ENCODE results near the gene EHD3.

The EHD3 gene

DNA sequence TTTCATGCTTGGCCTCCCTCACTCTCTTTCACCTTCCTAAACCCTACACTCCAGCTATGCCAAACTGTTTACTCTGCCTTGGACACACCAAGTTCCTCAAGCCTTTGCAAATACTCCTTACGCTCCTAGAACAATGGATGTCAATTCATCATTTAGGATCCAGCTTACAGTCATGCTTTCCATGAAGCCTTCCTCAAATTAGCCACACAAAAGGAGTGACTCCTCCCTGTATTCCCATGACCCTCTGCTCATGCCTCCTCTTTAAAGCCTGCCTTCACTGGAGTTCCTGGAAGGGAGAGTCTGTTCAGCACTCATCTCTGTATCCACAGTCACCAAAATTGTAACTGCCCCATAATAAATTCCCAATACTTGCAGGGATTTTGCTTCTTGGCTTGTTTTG lies 721 bp upstream of the EHD3 start:
- H3K4me3 ChIP-seq (ENCODE audit: low read length) = peak overlapping the region; percentile 59
- no peak for DNase-seq (ENCODE audit: low read depth, low spot score)

DNA sequence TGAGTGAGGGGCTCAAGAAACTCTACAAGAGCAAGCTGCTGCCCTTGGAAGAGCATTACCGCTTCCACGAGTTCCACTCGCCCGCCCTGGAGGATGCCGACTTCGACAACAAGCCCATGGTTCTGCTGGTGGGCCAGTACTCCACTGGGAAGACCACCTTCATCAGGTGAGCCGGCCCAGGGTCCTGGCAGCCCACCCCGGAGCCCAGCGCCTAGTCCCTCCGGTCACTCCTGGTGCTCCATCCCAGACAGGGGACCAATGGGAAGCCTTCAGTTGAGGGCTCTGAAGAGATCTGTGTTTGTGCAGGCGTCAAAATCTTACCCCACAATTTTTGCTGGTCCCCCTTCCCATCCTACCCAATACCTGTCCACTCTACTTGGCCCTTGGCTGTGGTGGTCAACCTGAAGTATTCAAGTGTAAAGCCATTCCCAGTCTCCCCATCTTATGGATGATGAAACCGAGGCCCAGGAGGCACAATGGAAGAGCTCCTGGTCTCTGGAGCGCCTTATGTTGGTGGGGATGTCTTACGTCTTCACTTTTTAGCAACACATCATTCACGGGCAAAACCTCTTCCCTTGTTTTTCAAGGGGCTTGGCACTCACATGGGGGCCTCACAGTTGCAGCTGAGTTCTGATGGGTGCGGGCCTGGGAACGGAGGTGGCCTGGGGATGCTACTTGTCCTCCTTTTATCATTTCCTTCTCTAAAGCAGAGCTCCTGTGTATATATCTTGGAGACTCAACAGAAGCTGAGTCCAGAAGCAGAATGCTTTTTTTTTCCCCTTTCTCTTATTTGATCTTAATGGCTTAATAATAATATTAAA lies 941 bp downstream of the EHD3 start:
- no peak for DNase-seq (ENCODE audit: low read depth, low spot score)
- H3K4me3 ChIP-seq (ENCODE audit: low read length) = no peak overlapping the region

GRCh38 chr2:31235504-31235902 lies 1.6 kb downstream of the EHD3 start:
- no peak for DNase-seq (ENCODE audit: low read depth, low spot score)
- no peak overlapping the region for H3K4me3 ChIP-seq (ENCODE audit: low read length)

GRCh38 chr2:31236433-31237205 lies 2.7 kb downstream of the EHD3 start:
- H3K4me3 ChIP-seq (ENCODE audit: low read length) = no peak overlapping the region
- no peak for DNase-seq (ENCODE audit: low read depth, low spot score)

- no peak overlapping the region for H3K4me3 ChIP-seq (ENCODE audit: low read length)
- no peak for DNase-seq (ENCODE audit: low read depth, low spot score)
Measured at GRCh38 chr2:31237348-31238017, 3.5 kb downstream of the EHD3 start.

DNA sequence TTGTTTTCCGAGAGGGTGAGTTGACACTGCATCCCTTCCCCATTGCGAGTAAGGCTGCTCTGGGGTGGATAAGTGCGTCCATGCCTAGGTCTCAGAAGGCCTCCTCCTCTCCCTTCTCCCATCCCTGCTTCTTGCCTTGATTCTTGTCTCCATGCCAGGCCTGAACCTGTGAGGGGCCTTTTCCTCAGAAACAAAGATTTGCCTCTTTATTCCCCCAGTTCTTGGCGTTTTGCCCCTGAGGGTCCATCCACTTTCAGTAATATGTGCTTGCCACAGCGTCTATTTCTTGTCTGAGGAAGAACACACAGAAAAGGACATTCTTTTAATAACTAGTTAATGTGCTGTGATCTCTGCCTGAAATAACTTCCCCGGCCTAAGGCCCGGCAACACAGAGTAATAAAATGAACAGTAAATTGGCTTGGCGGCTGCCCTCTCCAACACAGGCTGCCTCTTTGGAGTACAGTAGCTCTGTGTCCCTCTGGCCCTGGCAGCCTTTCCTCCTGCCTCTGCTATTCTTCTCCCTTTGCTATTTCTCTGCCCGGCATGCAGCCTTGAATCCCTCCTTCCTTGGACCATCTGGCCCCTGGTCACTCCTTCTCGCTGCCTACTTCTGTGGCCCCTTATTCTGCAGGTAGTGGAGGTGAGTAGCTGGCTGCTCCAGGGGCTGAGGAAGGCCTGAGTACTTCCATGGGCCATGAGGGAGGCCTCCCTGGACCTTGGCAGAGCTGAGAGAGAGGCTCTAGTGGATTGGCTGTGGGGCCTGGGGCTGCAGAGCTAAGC lies 4.4 kb downstream of the EHD3 start:
- H3K4me3 ChIP-seq (ENCODE audit: low read length) = no peak overlapping the region
- DNase-seq (ENCODE audit: low read depth, low spot score) = no peak

DNA sequence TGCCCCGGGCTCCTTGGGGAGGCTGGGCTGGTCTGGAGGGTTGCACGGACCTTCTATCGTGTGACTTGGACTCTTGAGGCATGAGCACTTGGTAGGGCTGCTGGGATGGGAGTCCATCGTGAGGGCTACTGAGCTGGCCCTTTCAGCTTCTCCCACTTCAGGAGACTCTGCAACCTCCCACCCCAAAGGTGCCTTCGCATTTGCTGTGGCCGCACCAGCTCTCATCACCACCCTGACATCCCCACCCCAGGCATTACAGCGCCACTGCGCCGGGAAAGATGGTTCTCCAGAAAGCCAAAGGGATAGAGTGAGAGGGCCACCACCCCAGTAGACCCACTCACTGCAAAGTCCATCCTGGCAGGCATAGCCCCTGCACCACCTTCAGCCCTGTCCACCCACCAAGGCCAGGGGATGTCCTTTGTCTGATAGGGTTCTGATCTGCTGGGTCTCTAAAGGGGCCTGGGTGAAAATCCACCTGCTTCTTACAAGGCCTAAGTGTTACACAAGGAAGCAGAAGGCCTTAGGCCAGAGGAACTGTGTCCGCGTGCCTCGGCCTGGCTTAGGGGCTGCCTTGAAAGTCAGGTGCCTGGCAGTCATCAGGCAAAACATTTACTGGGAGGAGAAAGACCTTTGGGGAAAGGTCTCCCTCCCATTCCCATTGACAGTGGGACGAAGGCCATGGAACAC lies 5.1 kb downstream of the EHD3 start:
- H3K4me3 ChIP-seq (ENCODE audit: low read length) = no peak overlapping the region
- no peak for DNase-seq (ENCODE audit: low read depth, low spot score)

DNA sequence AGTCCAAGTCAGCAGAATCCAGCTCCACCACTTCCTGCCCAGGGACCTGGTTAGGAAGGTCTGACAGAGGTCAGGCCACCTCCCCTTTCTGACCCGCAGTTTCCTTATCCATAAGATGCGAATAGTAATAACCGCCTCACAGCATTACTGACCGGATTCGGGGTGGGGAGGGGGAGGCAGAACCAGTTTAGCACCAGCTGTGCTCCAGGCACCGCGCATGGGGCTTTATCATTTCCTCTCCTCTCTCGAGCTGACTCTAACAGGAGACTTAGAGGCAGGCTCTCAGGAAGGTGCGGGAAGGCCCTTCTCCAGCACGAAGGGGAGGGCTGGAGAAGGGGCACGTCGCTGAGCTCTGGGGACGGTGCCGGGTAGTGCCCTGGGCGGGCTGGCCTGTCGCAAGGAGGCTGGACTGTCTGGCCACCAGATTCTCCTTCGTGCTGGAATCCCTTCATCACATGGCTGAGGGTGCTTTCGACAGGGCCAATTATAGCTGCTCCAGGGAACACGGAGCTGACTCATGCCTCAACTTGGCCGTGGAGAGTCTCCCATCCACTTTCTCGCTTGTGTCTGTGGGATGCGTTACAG lies 5.7 kb downstream of the EHD3 start:
- no peak for DNase-seq (ENCODE audit: low read depth, low spot score)
- no peak overlapping the region for H3K4me3 ChIP-seq (ENCODE audit: low read length)

GRCh38 chr2:31240381-31241365 lies 6.7 kb downstream of the EHD3 start:
- no peak for DNase-seq (ENCODE audit: low read depth, low spot score)
- no peak overlapping the region for H3K4me3 ChIP-seq (ENCODE audit: low read length)

- H3K4me3 ChIP-seq (ENCODE audit: low read length) = no peak overlapping the region
- no peak for DNase-seq (ENCODE audit: low read depth, low spot score)
Measured at GRCh38 chr2:31241625-31242270, 7.8 kb downstream of the EHD3 start.

- no peak for DNase-seq (ENCODE audit: low read depth, low spot score)
- no peak overlapping the region for H3K4me3 ChIP-seq (ENCODE audit: low read length)
Measured at GRCh38 chr2:31243053-31243452, 9.1 kb downstream of the EHD3 start.

GRCh38 chr2:31244101-31244500 lies 10.1 kb downstream of the EHD3 start:
- no peak overlapping the region for H3K4me3 ChIP-seq (ENCODE audit: low read length)

DNA sequence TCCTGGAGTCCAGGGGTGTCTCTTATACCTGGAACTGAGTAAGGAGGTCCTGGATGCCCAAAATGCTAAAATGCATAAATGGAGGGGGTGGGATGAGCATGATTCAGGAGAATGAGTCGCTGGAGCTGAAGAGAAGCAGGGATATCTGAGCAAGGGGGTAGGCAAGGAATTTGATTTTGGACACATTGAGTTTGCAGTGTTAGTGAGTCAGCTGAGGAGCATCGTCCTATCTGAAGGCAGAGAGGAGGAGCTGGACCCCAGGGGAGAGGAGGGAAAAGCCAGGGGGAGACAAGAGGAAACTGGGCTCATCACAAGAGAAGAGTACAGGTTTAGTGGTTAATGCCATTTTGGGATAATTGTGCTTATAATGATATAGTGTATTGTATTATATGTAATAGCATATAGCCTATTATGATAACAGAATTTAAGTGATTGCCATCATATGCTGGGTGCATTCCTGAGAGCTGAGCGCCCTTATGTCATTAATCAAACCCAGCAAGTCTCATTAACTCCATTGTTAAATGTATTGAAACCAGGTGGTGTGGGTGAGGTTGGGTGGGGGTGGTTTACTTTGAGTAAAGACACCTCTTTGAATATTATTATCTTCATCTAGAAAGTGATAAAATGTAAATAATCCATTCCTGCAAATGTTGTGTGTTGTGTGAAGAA lies 12.4 kb downstream of the EHD3 start:
- H3K4me3 ChIP-seq (ENCODE audit: low read length) = no peak overlapping the region

More at GRCh38 chr2:31244101-31244500, 10.1 kb downstream of the EHD3 start:
- no peak for DNase-seq (ENCODE audit: low read depth, low spot score)

GRCh38 chr2:31247711-31248110 lies 13.8 kb downstream of the EHD3 start:
- no peak overlapping the region for H3K4me3 ChIP-seq (ENCODE audit: low read length)
- no peak for DNase-seq (ENCODE audit: low read depth, low spot score)

More for the DNA sequence above, 12.4 kb downstream of the EHD3 start:
- no peak for DNase-seq (ENCODE audit: low read depth, low spot score)

GRCh38 chr2:31248139-31248538 lies 14.2 kb downstream of the EHD3 start:
- no peak for DNase-seq (ENCODE audit: low read depth, low spot score)
- H3K4me3 ChIP-seq (ENCODE audit: low read length) = no peak overlapping the region

- no peak for DNase-seq (ENCODE audit: low read depth, low spot score)
- H3K4me3 ChIP-seq (ENCODE audit: low read length) = no peak overlapping the region
Measured at GRCh38 chr2:31249009-31249690, 15.2 kb downstream of the EHD3 start.

Data from Jurkat, Clone E6-1 (cell line).